Mucosa of gallbladder (tissue), 1 donor: ENCODE results near the gene HDAC5. TPM values are rescaled to one million over a fixed set of nuclear protein-coding genes. Genes with fewer than 3 reads are reported as not detected.
"Not testable (repeated sequence)": the region's sequence is repeated elsewhere in the genome, so short reads cannot be mapped to it uniquely, and the experiment has no call there.

Experiments used
- DNase-seq: peaks from one replicate; pipeline ENCODE4 v3.0.0-alpha.2; 2020; ENCODE audit warnings: low spot score
- total RNA-seq: library from RNA; stranded (reverse); gene quantifications from one replicate; pipeline ENCODE4 v1.2.1, GENCODE V29; 2021
- donor health status: DM: no; HTN: no; CAD: no.

The HDAC5 gene
- total RNA-seq, 1 donor from 2014 or later, result 87.4 TPM

- DNase-seq, result no peak
Observed at GRCh38 chr17:44111777-44112176, 11.7 kb downstream of the HDAC5 start.

DNA sequence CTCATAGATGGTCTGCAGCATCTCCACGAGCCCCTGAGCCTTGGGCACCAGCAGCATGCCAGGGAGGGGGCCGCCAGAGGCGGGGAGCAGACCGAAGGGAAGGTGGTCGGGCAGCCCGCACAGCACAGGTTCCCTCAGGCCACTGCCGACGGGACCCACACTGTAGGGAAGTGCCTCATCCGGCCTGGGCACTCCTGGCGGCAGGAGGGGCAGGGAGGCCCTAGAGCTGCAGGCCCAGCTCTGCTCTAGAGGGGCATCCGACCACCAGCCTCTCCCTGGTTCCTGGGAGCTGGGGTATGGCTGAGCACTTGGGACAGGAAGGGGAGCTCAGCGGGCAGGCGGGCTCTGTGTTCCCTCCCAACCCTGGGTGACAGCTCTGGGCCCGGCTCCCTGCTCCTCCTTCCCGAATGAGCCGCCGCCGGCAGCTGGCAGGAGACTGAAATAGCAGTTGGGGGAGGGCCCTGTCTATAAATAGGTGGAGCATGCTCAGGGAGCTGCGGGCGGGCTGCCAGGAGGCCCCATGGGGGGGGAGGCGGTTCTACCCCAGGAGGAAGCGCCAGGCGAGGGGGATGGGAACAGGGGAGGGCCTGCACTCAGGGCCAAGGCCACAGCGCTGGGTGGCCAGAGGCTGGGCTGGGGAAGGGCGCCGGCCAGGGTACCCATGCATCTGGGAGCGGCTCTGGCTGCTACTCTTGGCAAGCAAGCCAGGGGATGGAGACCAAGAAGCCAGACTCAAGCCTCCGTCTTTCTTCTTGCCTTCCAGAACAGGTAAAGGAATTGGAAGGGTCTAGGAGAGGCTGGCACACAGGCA, 12.4 kb downstream of the HDAC5 start:
- DNase-seq, result peak; percentile 98

DNA sequence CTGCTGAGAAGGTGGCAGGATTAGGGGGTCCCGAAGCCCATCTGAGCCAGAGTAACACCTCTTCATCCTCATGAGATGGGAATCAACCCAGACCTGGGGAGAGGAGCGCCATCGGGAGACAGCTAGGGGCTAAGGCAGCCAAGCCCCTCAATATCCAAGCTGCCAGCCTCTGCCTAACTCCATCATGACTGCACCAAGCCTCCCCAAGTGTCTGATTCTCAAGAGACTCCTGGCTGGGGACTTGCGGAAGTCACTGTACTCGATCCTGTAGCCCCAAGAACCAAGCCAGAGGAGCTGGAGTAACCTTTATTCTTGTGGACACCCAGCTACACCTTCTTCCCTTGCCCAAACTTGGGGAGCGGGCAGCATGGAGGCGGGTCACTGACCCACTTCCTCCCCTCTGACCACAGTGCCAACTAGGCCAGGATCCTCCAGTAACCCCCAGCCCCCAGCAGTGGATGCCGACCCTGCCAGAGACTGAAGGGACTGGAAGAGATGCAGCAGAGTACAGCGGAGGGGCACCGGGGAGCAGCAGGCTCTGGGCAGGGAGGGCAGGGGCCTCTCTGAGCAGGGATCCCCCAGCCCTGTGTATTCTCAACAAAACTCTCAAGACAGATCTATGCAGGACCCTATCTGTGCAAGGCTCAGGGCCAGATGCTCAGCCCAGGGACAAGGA, 13.3 kb downstream of the HDAC5 start:
- no peak for DNase-seq

DNA sequence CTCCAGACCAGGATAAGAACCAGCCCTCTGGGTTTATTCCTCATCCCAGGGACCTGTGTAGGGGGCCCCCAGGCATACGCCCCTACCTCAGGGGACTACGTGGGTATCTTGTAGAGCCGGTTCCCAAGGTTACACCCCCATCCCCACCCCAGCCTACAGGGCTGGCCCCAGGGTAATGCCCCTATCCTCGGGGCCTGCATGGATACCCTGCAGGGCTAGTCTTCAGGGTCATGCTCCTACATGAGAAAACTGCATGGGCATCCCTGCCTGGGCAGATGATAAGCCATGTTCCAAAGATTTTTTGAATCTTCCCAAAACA, 14.2 kb downstream of the HDAC5 start:
- DNase-seq, result no peak

GRCh38 chr17:44108440-44109311, 14.8 kb downstream of the HDAC5 start:
- DNase-seq, result peak; percentile 90

DNA sequence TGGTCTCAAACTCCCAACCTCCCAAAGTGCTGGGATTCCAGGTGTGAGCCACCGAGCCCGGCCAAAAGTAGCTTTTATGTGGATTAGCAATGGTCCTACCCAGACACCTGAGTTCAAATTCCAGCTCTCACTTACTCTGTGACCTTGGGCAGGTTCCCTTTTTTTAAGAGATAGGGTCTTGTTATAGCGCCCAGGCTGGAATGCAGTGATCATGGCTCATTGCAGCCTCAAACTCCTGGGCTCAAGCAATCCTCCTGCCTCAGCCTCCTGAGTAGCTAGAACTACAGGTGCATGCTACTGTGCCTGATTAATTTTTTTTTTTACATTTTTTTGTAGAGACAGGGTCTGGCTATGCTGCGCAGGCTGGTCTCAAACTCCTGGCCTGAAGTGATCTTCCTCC, 16.6 kb downstream of the HDAC5 start:
- no peak for DNase-seq

DNA sequence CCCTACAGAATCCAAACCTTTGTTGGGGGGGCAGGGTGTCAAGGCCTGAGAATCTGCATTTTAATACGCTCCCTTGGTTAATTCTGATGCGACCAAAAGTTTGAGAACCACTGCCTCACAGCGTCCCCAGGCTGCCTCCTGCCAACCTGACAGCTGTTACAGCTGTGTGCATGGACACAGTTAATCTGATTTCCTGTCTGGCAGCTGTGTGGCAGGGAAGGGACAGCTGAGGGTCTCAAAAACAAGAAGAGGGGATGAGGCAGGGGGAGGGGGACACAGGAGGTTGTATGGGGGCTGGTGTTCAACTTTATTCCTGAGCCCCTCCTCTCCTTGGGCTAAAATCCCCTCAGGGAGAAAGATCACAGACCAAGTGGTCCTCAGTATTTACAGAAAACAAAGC, 17.5 kb downstream of the HDAC5 start:
- no peak for DNase-seq

DNA sequence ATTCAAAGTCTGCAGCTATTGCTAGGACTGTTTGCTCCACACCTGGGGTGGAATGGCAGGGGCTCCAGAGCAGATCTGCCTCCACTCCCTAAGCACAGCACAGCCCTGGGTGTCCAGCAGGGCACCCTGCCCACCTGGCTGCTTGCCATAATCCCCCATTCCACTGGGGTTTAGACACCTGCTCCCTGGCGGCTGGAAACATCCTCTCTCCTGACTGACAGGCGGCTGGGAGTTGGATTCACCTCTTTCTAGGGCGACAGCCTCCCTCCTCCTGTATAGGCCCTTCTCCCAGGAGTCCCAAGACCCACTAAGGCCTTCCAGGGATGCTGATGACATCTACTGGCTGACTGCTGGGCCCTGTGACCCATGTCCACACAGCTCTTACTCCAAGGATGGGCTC, 18.0 kb downstream of the HDAC5 start:
- DNase-seq, result no peak

GRCh38 chr17:44102849-44103622, 20.4 kb downstream of the HDAC5 start:
- no peak for DNase-seq

DNA sequence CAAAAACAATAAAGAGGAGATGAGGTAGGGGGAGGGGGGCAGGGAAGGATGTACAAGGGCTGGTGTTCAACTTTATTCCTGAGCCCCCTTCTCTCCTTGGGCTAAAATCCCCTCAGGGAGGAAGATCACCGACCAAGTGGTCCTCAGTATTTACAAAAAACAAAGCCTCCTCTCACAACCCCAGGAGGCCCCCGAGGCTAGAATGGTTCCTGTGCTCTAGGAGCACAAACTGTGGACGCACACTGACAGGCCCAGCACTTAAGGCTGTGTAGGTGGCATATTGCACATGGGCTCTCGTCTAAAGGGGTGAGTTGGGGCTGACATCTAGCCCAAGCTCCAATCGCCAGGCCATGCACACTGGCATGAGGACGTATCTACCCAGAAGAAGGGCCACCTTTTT, 21.6 kb downstream of the HDAC5 start:
- not testable (repeated sequence) for DNase-seq

DNA sequence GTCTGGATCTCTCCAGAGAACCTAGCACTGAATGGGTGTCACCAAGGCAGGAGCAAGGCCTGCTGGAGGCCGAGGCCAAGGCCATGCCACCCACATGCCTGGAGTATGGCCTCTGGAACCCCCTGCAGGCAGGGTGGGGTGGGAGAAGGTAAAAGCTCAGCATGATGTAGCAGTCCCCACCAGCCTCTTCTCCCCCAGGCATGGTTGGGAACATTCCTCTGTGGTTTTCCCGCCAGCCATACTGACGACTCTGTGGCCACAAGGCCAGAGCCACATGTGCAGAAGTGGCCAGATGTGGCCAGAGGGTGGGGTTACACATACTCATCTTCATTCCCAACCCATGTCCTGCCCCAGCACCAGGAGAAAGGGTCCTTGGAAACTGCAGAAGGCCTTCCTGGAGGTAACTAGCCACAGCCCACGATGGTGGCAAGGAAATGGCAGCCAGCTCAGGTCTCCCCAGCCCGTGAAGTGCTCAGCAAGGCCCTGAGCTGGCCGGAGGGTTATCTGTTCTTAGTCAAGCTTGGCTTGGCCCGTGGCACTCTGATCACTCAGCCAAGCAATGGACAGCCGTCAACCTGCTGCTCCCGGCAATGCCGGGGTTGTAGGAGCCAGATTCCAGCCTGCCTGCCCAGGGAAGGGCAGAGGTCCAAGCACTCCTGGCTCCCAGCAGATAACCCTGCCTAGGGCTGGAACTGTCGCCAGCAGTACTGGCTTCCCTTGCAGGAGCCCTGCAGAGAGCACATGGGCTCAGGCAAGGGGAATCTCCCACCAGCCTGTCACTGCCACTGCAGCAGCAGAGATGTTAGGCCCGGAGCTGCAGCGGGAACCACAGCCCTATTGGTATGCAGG, 26.1 kb downstream of the HDAC5 start:
- DNase-seq, result no peak

DNA sequence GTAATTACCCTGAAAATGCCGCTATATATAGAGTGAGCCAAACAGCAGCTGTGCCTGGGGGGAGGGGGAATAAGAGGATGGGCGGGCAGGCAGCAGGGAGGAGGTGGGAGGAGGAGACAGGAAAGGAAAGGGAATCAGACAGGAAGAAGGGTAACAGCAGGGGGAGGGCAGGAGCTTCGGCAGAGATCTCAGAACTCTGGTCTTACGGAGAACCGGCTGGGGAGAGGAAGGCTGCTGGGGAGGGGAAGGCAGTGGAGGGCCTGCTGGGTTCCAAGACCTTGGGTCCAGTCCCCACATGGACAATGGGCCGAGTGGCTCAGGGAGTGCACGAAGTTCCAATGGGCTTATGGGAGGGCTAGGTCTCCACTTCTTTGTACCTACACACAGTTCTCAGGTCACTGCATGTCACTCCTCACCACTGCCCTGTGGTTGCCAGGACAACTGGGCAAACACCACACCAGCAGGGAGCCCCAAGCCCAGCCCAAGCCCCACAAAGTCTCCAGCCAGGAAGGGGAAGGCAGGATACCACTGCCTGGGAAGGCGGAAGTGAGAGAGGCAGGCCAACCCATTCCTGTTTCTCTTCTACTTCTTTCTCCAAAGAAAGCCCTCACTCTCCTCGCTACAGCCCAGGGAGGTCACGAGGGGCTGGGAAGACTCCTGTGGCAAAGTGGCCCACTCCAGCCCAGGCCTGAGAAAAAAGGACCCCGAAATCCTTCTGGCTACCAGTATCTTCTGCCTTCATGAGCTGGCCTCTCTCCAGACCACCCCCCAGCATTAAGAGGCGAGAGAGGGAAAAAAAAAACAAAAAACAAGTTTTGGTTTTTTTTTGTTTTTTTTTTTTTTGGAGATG, 27.6 kb downstream of the HDAC5 start:
- peak; percentile 54 for DNase-seq

- DNase-seq, result no peak
Observed at GRCh38 chr17:44095388-44095646, 28.1 kb downstream of the HDAC5 start.

- no peak for DNase-seq
Observed at GRCh38 chr17:44094701-44095387, 28.6 kb downstream of the HDAC5 start.

DNA sequence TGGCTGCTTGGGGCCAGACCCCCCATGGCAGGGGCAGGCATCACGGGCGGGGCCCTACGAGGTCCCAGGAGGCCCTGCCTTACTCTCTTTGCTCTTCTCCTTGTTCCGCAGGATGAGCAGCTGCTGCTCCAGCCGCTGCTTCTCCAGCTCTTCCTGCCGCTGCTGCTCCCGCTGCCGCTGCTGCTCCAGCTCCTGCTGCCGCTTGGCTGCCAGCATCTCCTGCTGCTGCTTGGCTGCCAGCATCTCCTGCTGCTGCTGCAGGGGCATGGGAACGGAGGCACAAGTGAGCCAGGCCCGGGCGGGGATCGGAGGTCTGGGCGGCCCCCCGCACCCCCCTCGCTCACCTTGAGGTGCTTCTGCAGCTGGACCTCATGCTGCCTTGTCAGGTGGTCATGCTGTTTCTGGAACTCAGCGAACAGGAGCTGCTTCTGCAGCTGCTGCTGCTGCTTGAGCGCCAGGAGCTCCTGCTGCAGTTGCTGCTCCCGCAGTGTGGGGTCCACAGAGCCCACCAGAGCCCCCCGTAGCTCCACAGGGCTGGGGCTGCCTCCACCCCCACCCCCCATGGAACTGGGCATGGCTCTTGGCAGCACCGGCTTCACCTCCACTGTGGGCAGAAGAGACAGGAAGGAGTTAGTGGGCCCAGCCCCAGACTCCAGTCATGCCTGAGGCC, 30.1 kb downstream of the HDAC5 start:
- DNase-seq, result no peak

DNA sequence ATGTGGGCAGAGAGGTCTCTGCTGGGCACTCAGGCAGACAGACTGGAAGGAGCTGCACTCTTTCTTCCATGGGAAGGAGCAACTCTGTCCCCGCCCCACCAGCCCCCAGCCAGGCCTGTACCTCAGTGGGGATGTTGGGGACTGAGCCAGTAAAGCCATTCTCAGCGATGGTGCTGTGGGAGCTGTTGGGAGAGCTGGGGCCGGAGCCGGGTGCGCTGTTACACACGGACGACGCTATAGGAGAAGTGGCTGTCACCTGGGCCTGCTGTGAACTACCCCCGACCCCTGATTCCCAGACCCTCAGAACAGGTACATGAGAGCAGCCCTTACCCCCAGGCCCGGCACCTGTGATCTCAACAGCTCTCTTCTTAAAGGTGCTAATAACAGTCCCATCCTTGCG, 31.4 kb downstream of the HDAC5 start:
- no peak for DNase-seq

DNA sequence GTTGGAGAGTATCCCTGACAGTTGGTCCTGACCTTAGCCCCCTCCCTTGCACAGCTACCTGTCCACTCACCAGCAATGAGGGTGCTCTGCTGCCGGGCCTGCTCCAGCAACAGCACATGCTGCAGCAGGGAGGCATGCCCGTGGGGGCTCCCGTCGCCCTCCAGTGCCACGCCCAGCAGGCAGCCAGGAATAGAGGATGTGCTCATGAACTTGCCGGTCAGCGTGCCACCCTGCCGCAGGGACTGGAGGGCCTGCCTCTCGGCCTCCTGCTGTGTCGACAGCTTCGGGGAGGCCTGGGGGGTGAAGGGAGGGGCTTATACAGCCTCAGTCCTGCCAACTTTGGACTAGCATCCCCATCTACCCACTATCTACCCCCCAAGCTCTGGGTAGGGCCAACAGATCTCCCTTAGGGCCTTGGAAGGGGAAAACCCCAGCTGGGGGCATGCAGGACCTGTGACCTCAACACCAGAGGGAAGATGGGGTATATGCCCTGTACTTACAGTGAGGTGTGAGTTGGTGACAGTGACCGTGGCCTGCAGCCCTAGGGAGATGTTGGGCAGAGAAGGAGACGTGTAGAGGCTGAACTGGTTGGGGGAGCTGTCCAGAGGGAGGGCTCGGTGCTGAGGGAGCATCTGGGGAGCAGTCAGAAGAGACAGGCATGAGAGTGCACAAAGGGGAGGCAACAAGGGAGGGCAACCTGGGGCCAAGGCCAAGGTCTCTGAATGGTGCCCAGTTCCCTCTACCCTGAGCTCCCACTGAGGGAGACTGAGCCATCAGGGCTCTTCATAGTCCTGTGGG, 32.0 kb downstream of the HDAC5 start:
- no peak for DNase-seq

DNA sequence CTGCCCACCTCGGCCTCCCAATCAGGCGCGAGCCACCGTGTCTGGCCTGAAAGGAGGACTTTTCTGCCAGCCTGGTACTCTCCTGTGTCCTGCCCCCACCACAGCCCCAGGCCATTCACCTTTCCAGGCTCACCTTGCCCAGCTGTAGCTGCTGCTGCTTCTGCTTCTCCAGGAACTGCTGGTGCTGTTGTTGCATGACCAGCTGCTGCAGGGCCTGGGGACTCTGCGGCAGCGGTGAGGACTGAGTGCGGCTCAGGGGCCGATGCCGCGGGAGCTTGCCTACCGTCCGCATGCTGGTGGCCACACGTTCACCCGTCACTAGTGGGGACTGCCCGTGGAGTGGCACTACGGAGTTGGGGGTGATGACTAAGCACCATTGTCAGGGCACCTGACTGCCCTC, 35.2 kb downstream of the HDAC5 start:
- no peak for DNase-seq
